Glomerular endothelial cell (primary cell): ENCODE data around the gene OTOP3. TPM values are rescaled to one million over a fixed set of nuclear protein-coding genes. Genes with fewer than 3 reads are reported as not detected.
A peak's percentile ranks its signal among the peaks of the same experiment; 100 is the strongest.
"Not testable (repeated sequence)": the region's sequence is repeated elsewhere in the genome, so short reads cannot be mapped to it uniquely, and the experiment has no call there.

Experiments used
- DNase-seq: peaks from one replicate; pipeline ENCODE4 v3.0.0-alpha.2; 2011; ENCODE audit warnings: low read depth, low spot score; ENCODE audit errors: extremely low read depth
- total RNA-seq: library from RNA; depleted of rRNA; stranded (reverse); fragments of >200 nt; gene quantifications from 2 replicates; pipeline ENCODE4 v1.2.3, GENCODE V29; 2015

Gene OTOP3
- total RNA-seq, 1 donor from 2014 or later: not detected

GRCh38 chr17:74957935-74958740 lies 22.4 kb downstream of the OTOP3 start:
- DNase-seq: no peak

GRCh38 chr17:74959826-74960515 lies 24.3 kb downstream of the OTOP3 start:
- no peak for DNase-seq

GRCh38 chr17:74960570-74961342 lies 25.1 kb downstream of the OTOP3 start:
- no peak for DNase-seq

- peak; percentile 45 for DNase-seq
Measured at GRCh38 chr17:74961657-74962350, 26.1 kb downstream of the OTOP3 start.

GRCh38 chr17:74962622-74963394 lies 27.1 kb downstream of the OTOP3 start:
- no peak for DNase-seq

GRCh38 chr17:74963656-74964055 lies 28.0 kb downstream of the OTOP3 start:
- no peak for DNase-seq

GRCh38 chr17:74964246-74964761 lies 28.6 kb downstream of the OTOP3 start:
- no peak for DNase-seq

- DNase-seq: no peak
Measured at GRCh38 chr17:74964988-74965622, 29.4 kb downstream of the OTOP3 start.

GRCh38 chr17:74968361-74968780 lies 32.7 kb downstream of the OTOP3 start:
- DNase-seq: no peak

GRCh38 chr17:74969501-74969900 lies 33.8 kb downstream of the OTOP3 start:
- DNase-seq: not testable (repeated sequence)

- no peak for DNase-seq
Measured at GRCh38 chr17:74970395-74970794, 34.7 kb downstream of the OTOP3 start.

- DNase-seq: no peak
Measured at GRCh38 chr17:74971069-74971841, 35.6 kb downstream of the OTOP3 start.

- no peak for DNase-seq
Measured at GRCh38 chr17:74971842-74972106, 36.1 kb downstream of the OTOP3 start.

GRCh38 chr17:74972107-74972972 lies 36.6 kb downstream of the OTOP3 start, which contains the start of gene HID1:
Gene HID1 (minus strand): TSS chr17:74972759. CDS start chr17:74972656, 103 bp downstream.
- DNase-seq: no peak

- no peak for DNase-seq
Measured at GRCh38 chr17:74972973-74973328, 37.3 kb downstream of the OTOP3 start.

- DNase-seq: no peak
Measured at GRCh38 chr17:74975943-74976342, 40.2 kb downstream of the OTOP3 start.

- DNase-seq: no peak
Measured at GRCh38 chr17:74977802-74978201, 42.1 kb downstream of the OTOP3 start.

GRCh38 chr17:74978240-74978639 lies 42.5 kb downstream of the OTOP3 start:
- DNase-seq: no peak
